Panc1 (cell line): ENCODE data around the gene TMEM31. TPM values are rescaled to one million over a fixed set of nuclear protein-coding genes. Genes with fewer than 3 reads are reported as not detected.

Experiments
- ATAC-seq: fragments of 200-7000 bp; cut with Tn5 transposase; 2 replicates; pipeline ENCODE4 v1.9.1; 2020; ENCODE audit warnings: mild to moderate bottlenecking, moderate library complexity
- BruUV-seq: library from RNA; stranded (reverse); fragments of 400-500 nt; replicated peaks from 2 replicates; lab custom pipeline; 2021; lab: Mats Ljungman, UMichigan
- CTCF ChIA-PET: fragments of 300-600 bp; sonication (Branson Sonifier 250); formaldehyde crosslinking; loops from one replicate; lab custom pipeline; 2022; ENCODE audit warnings: antibody characterized with exemption; lab: Charles Lee
- POLR2A ChIA-PET: fragments of 300-600 bp; sonication (Branson Sonifier 250); formaldehyde crosslinking; loops from one replicate; lab custom pipeline; 2022; ENCODE audit warnings: antibody characterized with exemption; lab: Charles Lee
- DNase-seq: peaks from one replicate; pipeline ENCODE4 v3.0.0-alpha.2; 2010; ENCODE audit warnings: low read depth, low spot score
- H3K27ac ChIP-seq: 2 replicates; pipeline ENCODE4 v1.5.1; 2011; ENCODE audit warnings: mild to moderate bottlenecking, low read length, inconsistent platforms
- H3K27me3 ChIP-seq: fragments of 200-500 bp; sonication (Bioruptor generic); 2 replicates; pipeline ENCODE4 v1.6.0; 2014; ENCODE audit warnings: low read length, inconsistent platforms; ENCODE audit not compliant: control insufficient read depth, insufficient read depth
- H3K36me3 ChIP-seq: fragments of 200-500 bp; sonication (Bioruptor generic); 2 replicates; pipeline ENCODE4 v1.5.1; 2014; ENCODE audit warnings: inconsistent platforms, mild to moderate bottlenecking, low read length, moderate library complexity; ENCODE audit not compliant: control insufficient read depth, insufficient read depth
- H3K4me1 ChIP-seq: 2 replicates; pipeline ENCODE4 v1.5.1; 2011; ENCODE audit warnings: inconsistent platforms, mild to moderate bottlenecking, low read length, moderate library complexity; ENCODE audit not compliant: control insufficient read depth, insufficient read depth
- H3K4me3 ChIP-seq, 2 experiments: 2 replicates each; pipeline ENCODE4 v1.5.1; 2011 to 2012; ENCODE audit warnings: low read depth in 2 of 2, low read length in 2 of 2, mild to moderate bottlenecking in 2 of 2, inconsistent platforms in 1 of 2, moderate library complexity in 1 of 2
- H3K9me3 ChIP-seq: fragments of 200-500 bp; sonication (Bioruptor generic); 2 replicates; pipeline ENCODE4 v1.5.1; 2014; ENCODE audit warnings: low read depth, mild to moderate bottlenecking, inconsistent platforms, low read length, moderate library complexity; ENCODE audit not compliant: control insufficient read depth, insufficient read depth
- POLR2AphosphoS5 ChIP-seq: IDR thresholded peaks from 2 replicates; pipeline ENCODE4 v1.6.1; 2012; ENCODE audit warnings: mild to moderate bottlenecking, low read depth, low read length, moderate library complexity
- SIN3A ChIP-seq: IDR thresholded peaks from 2 replicates; pipeline ENCODE4 v1.6.1; 2012; ENCODE audit warnings: low read depth, mild to moderate bottlenecking, low read length, moderate library complexity, borderline replicate concordance; ENCODE audit not compliant: insufficient read depth
- TCF7L2 ChIP-seq: IDR thresholded peaks from 2 replicates; pipeline ENCODE4 v1.6.1; 2011; ENCODE audit warnings: mild to moderate bottlenecking, low read depth, low read length, inconsistent platforms
- in situ Hi-C: cut with HindIII; loops from 2 replicates; pipeline ENCODE4 v1.10.0; 2016; ENCODE audit warnings: low sequenced_read_pairs, low pct_unique_long_range_greater_than_20kb
- intact Hi-C: fragments of 100-400 bp; cut with micrococcal nuclease; formaldehyde crosslinking; loops from one replicate; pipeline ENCODE4 v1.10.0; 2022; ENCODE audit not compliant: unreplicated experiment
- total RNA-seq: library from RNA; stranded (reverse); gene quantifications from one replicate; pipeline ENCODE4 v1.2.1, GENCODE V29; 2021; ENCODE audit not compliant: unreplicated experiment
- TF ChIP-seq, protein P1 (sequence below): fragments of 450-650 bp; IDR thresholded peaks from 2 replicates; pipeline ENCODE4 v1.5.1; 2017; ENCODE audit warnings: mild to moderate bottlenecking
- TF ChIP-seq, protein P2 (sequence below), 2 experiments: IDR thresholded peaks; 2 replicates each; pipeline ENCODE4 v1.6.1; 2011 to 2012; ENCODE audit warnings: low read depth in 2 of 2, control low read depth in 1 of 2, low read length in 1 of 2, mild to moderate bottlenecking in 1 of 2, moderate library complexity in 1 of 2; ENCODE audit not compliant: insufficient read depth in 1 of 2

Gene TMEM31
- total RNA-seq, 1 experiment from 2014 or later = not detected

DNA sequence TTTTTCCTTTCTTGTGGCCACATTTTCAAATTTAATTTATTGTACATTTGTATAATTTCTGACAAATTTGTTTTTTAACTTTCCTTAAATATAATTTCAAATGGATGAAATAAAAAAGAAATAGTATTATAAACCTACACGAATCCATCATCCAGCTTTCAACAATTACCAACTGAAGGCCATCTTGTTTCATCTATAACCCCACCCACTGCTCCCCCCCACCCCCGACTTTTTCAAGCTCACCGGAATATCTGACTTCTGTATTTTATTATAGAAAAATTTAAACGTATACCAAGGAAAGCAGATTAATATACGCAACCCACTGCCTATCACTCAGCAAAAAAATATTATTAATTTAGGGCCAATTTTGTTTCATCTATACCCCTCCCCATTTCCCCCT, 25.3 kb upstream of the TMEM31 start:
- in situ Hi-C loops = no loop called here
- CTCF ChIA-PET = no interaction called here

DNA sequence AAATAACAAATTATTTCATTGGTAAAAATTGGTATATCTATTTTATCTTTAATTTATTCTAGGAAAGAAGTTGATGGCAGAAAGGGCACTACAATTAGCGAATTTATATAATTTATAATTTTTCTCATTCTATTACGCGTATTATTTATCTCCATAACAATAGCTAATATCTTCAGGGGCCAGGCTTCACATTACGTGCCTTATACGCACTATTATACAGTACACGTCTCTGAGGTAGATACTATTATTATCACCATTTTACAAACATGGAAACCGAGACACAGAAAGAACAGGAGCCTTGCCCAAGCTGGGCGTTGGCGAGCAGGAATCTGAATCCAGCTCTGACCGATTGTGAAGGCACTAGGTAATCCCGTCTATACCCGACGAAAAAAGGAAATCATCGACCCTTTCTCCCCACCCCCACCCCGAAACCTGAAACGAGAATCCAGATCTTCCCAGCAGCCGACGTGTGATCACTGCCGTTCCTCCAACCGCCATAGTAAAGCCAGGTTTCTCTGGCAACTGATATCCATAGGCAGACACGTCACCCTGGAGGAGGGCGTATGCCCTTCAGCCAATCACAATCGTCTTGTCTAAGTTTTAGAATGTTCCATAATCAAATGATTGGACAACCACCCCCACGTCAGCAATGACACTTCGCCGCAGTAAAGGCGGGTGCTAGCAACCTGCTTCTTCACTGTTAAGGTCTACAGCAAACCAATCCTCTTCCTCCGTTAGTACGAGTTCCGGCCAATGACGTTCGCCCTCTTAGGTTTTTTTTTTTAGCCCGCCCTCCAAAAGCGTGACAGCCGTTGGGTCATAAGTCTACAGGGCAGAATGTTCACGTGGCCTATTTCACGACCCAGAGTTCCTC, 24.3 kb upstream of the TMEM31 start, which contains the start of gene MORF4L2:
Gene MORF4L2, minus strand, starts transcription at position 501 of the 874 bp plus-strand sequence. CDS start 9,672 bp downstream, outside the sequence.
- in situ Hi-C loops = no loop called here
- intact Hi-C loops = loop anchor here (5.0 kb wide), 2 partner anchors 86 to 154 kb away; no protein-coding TSS in a partner anchor
- TSS peak; percentile 85 for BruUV-seq
- ChIA-PET POLR2A (interaction anchor here (0.7 to 1.0 kb wide), 6 partner anchors 10 to 196 kb away, joined by 3 to 10 read pairs (median 6); no protein-coding TSS in a partner anchor), CTCF (interaction anchor here (0.5 to 1.6 kb wide), 9 partner anchors 21 to 343 kb away, joined by 3 to 9 read pairs (median 7); no protein-coding TSS in a partner anchor)
- peak; percentile 99 for DNase-seq
- ATAC-seq = peak; percentile 92
- Histone ChIP-seq H3K27ac (peak within 1 kb of the TSS; percentile 99), H3K9me3 (no peaks in the 10 kb centered on the region), H3K36me3 (peaks cover 36% of the 10 kb centered on the region), H3K27me3 (no peaks in the 10 kb centered on the region), H3K4me1 (peaks cover 31% of the 10 kb centered on the region), H3K4me3 (peak within 1 kb of the TSS; percentile 92 to 99)
- TF ChIP-seq, protein P1, sequence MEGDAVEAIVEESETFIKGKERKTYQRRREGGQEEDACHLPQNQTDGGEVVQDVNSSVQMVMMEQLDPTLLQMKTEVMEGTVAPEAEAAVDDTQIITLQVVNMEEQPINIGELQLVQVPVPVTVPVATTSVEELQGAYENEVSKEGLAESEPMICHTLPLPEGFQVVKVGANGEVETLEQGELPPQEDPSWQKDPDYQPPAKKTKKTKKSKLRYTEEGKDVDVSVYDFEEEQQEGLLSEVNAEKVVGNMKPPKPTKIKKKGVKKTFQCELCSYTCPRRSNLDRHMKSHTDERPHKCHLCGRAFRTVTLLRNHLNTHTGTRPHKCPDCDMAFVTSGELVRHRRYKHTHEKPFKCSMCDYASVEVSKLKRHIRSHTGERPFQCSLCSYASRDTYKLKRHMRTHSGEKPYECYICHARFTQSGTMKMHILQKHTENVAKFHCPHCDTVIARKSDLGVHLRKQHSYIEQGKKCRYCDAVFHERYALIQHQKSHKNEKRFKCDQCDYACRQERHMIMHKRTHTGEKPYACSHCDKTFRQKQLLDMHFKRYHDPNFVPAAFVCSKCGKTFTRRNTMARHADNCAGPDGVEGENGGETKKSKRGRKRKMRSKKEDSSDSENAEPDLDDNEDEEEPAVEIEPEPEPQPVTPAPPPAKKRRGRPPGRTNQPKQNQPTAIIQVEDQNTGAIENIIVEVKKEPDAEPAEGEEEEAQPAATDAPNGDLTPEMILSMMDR = no peak
- TF ChIP-seq TCF7L2 = no peak
- peak; percentile 99 for TF ChIP-seq POLR2AphosphoS5
- no peak for TF ChIP-seq SIN3A

More for the DNA sequence above, 25.3 kb upstream of the TMEM31 start:
- no peak for DNase-seq
- peak overlapping the region; percentile 99 for H3K27ac ChIP-seq
- POLR2A ChIA-PET = interaction anchor here (0.6 to 0.8 kb wide), 2 partner anchors 18 to 100 kb away, joined by 6 to 7 read pairs; no protein-coding TSS in a partner anchor
- BruUV-seq = no TSS peak
- no peak for ATAC-seq
- H3K36me3 ChIP-seq = peaks cover 47% of the 10 kb centered on the region
- H3K4me3 ChIP-seq = peak overlapping the region; percentile 92 to 99
- no peaks in the 10 kb centered on the region for H3K9me3 ChIP-seq
- TF ChIP-seq POLR2AphosphoS5 = peak; percentile 52; the same call in 1 of the 2 replicates
- TF ChIP-seq, protein P2, sequence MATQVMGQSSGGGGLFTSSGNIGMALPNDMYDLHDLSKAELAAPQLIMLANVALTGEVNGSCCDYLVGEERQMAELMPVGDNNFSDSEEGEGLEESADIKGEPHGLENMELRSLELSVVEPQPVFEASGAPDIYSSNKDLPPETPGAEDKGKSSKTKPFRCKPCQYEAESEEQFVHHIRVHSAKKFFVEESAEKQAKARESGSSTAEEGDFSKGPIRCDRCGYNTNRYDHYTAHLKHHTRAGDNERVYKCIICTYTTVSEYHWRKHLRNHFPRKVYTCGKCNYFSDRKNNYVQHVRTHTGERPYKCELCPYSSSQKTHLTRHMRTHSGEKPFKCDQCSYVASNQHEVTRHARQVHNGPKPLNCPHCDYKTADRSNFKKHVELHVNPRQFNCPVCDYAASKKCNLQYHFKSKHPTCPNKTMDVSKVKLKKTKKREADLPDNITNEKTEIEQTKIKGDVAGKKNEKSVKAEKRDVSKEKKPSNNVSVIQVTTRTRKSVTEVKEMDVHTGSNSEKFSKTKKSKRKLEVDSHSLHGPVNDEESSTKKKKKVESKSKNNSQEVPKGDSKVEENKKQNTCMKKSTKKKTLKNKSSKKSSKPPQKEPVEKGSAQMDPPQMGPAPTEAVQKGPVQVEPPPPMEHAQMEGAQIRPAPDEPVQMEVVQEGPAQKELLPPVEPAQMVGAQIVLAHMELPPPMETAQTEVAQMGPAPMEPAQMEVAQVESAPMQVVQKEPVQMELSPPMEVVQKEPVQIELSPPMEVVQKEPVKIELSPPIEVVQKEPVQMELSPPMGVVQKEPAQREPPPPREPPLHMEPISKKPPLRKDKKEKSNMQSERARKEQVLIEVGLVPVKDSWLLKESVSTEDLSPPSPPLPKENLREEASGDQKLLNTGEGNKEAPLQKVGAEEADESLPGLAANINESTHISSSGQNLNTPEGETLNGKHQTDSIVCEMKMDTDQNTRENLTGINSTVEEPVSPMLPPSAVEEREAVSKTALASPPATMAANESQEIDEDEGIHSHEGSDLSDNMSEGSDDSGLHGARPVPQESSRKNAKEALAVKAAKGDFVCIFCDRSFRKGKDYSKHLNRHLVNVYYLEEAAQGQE (IDR thresholded peaks at IDR 0.05; ENCODE audit: insufficient read depth in 1 of 2, low read depth in 2 of 2, low read length in 1 of 2) = no peak
- intact Hi-C loops = loop anchor here (5.0 kb wide), 2 partner anchors 87 to 153 kb away; no protein-coding TSS in a partner anchor
- H3K4me1 ChIP-seq = peaks cover 39% of the 10 kb centered on the region
- H3K27me3 ChIP-seq = no peaks in the 10 kb centered on the region
